ENCODE measurements around the gene RAMP2.
"Not testable (repeated sequence)": the region's sequence is repeated elsewhere in the genome, so short reads cannot be mapped to it uniquely, and the experiment has no call there.

The RAMP2 gene

GRCh38 chr17:42768006-42768405 is 7.0 kb downstream of the RAMP2 start:
- DNase-seq (ENCODE audit: low read depth), result not testable (repeated sequence)

- not testable (repeated sequence) for DNase-seq (ENCODE audit: low read depth)
These were observed 8.9 kb downstream of the RAMP2 start for GRCh38 chr17:42769964-42770363.

- no peak for DNase-seq (ENCODE audit: low read depth)
These were observed 11.9 kb downstream of the RAMP2 start for GRCh38 chr17:42772945-42773289.

- peak; percentile 58 for DNase-seq (ENCODE audit: low read depth)
These were observed 12.4 kb downstream of the RAMP2 start, which contains the start of gene VPS25 for GRCh38 chr17:42773290-42774035. VPS25 (plus strand) TSS chr17:42773449; CDS start chr17:42773476, 27 bp downstream.

GRCh38 chr17:42774066-42774745 is 13.2 kb downstream of the RAMP2 start:
- no peak for DNase-seq (ENCODE audit: low read depth)

- DNase-seq (ENCODE audit: low read depth), result no peak
These were observed 14.6 kb downstream of the RAMP2 start for GRCh38 chr17:42775534-42776098.

GRCh38 chr17:42778570-42778969 is 17.5 kb downstream of the RAMP2 start:
- DNase-seq (ENCODE audit: low read depth), result no peak

GRCh38 chr17:42779304-42779935 is 18.4 kb downstream of the RAMP2 start:
- DNase-seq (ENCODE audit: low read depth), result no peak

- no peak for DNase-seq (ENCODE audit: low read depth)
These were observed 19.2 kb downstream of the RAMP2 start, which contains the start of gene WNK4 for GRCh38 chr17:42779936-42780850. WNK4 (plus strand) TSS chr17:42780610; CDS start chr17:42780699, 89 bp downstream.

- no peak for DNase-seq (ENCODE audit: low read depth)
These were observed 20.0 kb downstream of the RAMP2 start for GRCh38 chr17:42780851-42781638.

- no peak for DNase-seq (ENCODE audit: low read depth)
These were observed 20.7 kb downstream of the RAMP2 start for GRCh38 chr17:42781639-42782165.

GRCh38 chr17:42782166-42783061 is 21.4 kb downstream of the RAMP2 start:
- DNase-seq (ENCODE audit: low read depth), result no peak

GRCh38 chr17:42783062-42783790 is 22.2 kb downstream of the RAMP2 start:
- DNase-seq (ENCODE audit: low read depth), result no peak

GRCh38 chr17:42783791-42784138 is 22.7 kb downstream of the RAMP2 start:
- no peak for DNase-seq (ENCODE audit: low read depth)

GRCh38 chr17:42784409-42784808 is 23.4 kb downstream of the RAMP2 start:
- DNase-seq (ENCODE audit: low read depth), result no peak

GRCh38 chr17:42784811-42785592 is 24.0 kb downstream of the RAMP2 start:
- no peak for DNase-seq (ENCODE audit: low read depth)

- no peak for DNase-seq (ENCODE audit: low read depth)
These were observed 26.2 kb downstream of the RAMP2 start for GRCh38 chr17:42787266-42787665.

- no peak for DNase-seq (ENCODE audit: low read depth)
These were observed 30.9 kb downstream of the RAMP2 start for GRCh38 chr17:42791948-42792347.
